Activated T-helper 1 cell treated with anti-CD3 and anti-CD28 coated beads, Interleukin-2, amount 50 U/mL, for 16 hours (primary cell): ENCODE data around the gene FMR1.

Experiments used
- DNase-seq, 2 donors: peaks; one replicate each; pipeline ENCODE4 v3.0.0-alpha.2; 2020; ENCODE audit warnings: low read depth in 1 of 2, low spot score in 1 of 2

Gene FMR1

DNA sequence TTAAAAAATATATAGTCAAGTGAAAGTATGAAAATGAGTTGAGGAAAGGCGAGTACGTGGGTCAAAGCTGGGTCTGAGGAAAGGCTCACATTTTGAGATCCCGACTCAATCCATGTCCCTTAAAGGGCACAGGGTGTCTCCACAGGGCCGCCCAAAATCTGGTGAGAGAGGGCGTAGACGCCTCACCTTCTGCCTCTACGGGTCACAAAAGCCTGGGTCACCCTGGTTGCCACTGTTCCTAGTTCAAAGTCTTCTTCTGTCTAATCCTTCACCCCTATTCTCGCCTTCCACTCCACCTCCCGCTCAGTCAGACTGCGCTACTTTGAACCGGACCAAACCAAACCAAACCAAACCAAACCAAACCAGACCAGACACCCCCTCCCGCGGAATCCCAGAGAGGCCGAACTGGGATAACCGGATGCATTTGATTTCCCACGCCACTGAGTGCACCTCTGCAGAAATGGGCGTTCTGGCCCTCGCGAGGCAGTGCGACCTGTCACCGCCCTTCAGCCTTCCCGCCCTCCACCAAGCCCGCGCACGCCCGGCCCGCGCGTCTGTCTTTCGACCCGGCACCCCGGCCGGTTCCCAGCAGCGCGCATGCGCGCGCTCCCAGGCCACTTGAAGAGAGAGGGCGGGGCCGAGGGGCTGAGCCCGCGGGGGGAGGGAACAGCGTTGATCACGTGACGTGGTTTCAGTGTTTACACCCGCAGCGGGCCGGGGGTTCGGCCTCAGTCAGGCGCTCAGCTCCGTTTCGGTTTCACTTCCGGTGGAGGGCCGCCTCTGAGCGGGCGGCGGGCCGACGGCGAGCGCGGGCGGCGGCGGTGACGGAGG lies at the start of gene FMR1:
Gene FMR1, plus strand, starts transcription at position 728 of the 831 bp plus-strand sequence. CDS start 261 bp downstream, outside the sequence.
- peak; percentile 82 to 89 for DNase-seq

DNA sequence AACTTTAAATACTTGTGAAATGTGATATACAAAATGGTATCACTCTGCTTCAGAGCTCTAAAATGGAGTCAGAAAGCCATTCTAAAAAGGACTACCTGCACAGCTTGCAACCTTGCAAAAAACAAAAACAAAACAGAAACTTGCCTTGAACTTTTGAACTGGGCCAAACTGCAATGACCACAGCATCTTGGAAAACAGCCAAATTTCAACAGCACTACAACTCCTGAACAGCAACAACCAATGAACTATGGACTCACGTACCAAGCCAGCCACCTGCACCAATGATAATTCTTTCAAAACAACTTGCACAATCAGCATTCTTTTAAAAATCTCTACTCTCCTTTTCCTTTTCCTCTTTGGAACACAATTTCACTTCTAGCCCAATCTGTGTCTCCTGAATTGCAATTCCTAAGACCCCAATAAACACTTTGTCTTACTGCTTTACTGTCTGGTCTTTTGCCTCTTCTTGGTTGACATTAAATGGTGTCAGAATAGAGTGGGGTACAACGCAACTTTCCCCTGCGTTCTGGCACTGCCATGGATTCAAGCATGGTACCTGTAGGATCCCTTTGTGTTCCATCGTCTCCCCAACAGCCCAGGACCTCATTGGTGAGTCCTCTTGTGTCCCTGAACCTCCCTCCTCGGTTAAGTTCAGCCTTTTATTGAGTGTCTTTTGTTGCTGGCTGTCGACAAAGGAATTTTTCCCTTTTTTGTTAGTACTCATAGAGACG lies 35.7 kb upstream of the FMR1 start:
- DNase-seq: no peak

DNA sequence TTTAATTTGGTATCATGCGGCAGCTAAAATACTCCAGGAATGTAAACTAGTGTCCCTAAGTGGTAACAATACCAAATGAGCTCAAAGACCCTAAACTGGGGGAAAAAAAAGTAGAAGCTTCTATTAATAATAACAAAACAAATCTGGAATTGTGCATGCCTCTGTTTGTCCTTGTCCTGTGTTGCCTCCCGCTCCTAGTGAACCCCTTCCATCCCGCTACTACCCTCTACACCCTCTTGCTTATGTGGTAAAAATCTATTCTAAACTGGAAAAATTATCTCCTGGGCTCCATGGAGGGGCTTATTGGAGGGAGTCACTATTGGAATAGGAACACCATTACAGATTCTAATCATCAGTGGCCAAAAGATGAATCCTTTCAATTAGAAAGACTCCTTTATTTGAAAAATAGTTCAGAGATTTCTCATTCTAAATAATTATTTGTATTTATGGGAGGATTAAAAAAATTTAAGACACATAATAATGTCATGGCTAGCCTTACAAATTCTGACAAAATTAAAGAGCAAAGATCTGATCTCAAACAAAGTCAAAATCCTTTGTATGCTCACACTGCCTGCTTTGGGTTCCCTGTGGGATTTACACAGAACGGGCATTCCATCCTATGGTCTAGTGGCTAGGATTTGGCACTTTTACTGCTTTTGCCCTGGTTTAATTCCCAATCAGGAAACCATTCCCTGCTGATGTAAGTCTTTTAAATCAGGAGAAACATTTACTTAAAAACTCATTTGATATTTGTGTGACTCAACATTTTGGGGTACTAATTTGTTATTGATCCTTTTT lies 34.7 kb upstream of the FMR1 start:
- DNase-seq: no peak

DNA sequence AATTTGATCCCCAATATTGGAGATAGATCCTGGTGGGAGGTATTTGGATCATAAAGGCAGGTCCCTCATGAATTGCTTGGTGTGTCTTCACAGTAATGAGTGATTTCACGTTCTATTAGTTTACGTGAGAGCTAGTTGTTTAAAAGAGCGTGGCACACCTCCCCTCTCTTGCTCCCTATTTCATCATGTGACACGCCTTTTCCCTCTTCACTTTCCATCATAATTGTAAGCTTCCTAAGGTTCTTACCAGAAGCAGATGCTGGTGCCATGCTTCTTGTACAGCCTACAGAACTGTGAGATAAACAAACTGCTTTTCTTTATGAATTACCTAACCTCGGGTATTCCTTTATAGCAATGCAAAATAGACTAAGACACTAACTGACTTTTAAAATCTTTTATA lies 34.0 kb upstream of the FMR1 start:
- no peak for DNase-seq

DNA sequence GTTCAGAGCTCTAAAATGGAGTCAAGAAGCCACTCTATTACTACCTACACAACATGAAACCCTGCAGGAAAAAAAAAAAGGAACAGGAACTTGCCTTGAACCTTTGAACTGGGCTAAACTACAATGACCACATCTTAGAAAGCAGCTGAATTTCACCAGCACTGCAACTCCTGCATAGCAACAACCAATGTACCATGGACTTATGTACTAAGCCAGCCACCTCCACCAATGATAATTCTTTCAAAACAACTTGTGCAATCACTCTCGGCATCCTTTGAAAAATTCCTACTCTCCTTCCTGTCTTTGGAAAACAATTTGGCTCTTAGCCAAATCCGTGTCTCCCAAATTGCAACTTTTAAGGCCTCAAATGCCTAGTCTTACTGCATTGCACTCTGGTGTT lies 26.8 kb upstream of the FMR1 start:
- no peak for DNase-seq

DNA sequence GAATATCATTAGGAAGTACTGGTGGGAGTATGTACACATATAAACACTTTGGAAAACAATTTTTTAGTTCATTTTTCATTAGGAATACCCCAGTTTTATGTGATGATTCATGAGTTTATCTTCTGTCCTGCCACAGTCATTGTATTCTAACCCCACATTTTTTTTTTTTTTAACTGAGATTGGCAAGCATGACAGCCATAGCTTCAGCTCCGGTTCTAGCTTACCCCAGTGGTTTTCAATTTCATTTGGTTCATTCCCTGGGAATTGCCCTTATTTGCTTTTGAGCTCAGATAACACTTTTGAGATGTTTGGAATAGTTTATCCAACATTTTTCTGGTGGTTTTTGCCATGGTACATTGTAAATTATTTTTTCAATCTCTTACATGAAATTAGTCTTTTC lies 21.0 kb upstream of the FMR1 start:
- DNase-seq: no peak

DNA sequence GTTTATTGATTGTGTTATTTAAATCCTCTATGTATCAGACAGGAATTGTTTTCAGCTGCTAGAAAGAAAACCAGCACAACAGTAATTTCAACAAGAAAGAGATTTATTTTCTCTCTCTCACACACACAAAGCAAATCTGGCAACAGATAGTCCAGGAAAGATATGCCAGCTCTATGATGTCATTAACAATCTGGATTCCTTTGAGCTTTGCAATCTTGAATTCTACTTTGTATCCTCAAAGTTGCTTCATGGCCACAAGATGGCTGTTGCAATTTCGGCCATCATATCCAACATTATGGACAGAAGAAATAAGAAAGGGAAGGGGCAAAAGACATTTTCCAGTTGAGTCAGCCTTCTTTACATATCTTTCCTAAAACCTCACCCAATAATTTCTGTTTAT lies 19.8 kb upstream of the FMR1 start:
- DNase-seq: no peak

DNA sequence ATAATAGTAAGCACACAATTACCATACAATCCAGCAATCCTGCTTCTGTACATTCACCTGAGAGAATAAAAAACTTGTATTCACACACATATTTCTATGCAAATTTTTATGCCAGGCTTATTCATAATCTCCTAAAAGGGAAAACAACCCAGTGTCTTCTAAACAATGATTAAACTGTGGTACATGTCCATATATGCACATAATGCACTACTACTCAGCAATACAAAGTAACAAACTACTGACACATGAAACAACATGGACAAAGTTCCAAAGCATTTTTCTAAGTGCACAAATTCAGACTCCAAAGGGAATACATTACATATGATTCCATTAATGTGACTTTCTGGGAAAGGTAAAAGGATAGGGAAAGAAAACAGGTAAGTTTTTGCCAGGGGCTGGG lies 18.0 kb upstream of the FMR1 start:
- no peak for DNase-seq

DNA sequence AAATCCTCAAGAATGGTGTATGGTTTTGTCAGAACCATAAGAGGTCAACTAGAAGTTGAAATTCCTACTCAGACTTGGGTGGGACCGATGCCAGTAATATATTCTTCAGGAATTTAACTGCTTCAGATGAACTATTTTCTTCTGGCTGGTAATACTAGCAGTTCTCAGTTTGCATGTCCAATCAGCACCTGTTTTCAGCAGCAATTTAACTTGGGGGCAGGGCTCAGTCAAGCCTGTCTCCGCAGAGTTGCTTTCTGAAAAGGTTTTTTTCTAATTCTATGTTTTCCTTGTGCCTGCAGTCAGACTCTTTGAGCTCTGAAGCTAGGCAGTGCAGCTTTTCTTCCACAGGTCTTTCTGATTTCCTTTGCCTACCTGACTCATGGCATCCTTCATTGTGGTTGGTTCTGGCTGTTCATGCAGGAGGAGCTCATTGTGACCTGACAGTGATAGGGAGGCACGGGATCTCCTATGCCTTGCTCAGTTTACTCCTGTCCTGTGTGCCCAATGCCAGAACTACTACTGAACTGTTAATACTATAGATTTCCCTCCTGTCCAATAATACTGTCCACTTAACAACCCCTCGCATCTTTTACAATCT lies 17.3 kb upstream of the FMR1 start:
- DNase-seq: no peak

DNA sequence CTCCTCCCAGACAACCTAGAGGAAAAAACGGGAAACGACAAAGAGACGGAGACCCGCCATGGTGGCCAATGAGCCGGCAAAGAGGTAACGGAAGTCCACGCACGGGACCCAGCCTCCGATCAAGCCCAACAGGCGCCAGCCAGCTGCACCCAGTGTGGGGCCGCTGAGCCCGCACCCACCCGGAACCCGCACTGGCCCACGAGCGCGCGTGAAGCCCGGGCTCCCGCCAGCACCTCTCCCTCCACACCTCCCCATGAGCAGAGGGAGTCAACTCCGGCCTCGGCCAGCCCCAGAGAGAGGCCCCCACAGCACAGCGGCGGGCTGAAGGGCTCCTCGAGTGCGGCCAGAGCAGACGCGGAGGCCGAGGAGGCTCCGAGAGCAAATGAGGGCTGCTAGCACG lies 14.6 kb upstream of the FMR1 start:
- DNase-seq: no peak

DNA sequence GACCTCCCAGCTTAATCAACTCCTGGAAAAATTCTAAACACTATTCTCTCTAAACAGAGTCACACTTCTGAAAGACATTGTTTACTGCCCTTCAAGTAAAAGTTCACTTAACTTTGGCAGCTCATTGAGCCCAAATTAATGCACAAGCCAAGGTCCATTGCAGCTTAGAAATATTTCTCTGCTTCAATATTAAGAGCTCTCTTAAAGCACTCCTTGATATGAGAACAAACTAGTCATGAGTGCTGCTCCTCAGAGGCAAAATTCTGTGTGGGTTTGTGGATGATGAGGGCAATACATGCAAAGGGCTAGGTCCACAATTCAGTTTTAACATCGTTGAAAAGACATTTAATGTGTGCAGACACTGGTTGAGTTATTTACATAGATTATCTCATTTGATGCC lies 12.8 kb upstream of the FMR1 start:
- no peak for DNase-seq

DNA sequence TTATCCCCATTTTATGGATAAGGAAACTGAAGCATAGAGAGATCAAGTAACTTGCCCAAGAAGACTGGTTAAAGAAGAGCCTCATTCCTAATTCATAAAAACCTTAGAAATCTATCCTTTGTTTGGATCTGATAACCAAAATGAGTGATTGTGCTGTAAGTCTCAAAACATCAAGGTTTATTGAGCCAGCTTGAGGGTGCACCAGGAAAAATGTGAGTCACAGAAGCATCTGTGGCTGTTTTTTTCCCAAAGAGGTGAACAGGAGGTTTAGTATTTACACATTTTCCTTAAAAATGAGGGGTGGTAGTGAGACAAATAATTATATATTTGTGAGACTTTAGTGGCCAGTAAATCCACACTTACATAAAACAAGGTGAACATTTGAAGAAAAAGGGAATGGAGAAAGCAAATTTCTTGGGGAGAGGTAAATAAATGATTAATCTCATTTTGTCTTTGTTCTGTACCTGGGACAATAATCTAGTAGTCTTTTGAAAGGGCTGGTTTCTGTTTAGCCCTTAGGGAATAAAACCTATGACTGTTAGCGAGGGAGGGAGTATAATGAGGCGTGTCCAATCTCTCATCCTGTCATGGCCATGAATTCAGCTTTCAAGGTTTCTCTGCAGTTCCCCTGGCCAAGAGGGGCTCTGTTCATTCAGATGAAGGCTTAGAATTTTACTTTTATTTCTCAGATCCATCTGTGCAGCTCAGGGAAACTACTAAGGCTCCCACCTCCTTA lies 12.2 kb upstream of the FMR1 start:
- DNase-seq: no peak

DNA sequence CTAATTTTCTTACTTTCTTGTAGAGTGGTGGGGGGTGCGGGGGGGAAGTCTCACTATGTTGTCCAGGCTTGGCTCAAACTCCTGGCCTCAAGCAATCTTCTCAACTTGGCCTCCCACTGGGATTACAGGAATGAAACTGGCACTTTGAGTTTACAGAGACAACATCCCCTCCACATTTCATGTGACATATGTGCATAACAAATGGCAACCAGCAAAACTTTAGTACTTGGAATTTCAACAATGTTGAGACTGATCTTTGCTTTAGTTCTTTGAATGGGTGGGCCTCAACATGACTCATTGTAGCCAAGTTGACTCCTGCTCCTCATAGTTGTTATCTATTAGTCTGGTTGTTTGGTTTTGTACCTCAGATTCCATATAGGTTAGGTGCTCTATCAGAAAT lies 11.4 kb upstream of the FMR1 start:
- DNase-seq: no peak

DNA sequence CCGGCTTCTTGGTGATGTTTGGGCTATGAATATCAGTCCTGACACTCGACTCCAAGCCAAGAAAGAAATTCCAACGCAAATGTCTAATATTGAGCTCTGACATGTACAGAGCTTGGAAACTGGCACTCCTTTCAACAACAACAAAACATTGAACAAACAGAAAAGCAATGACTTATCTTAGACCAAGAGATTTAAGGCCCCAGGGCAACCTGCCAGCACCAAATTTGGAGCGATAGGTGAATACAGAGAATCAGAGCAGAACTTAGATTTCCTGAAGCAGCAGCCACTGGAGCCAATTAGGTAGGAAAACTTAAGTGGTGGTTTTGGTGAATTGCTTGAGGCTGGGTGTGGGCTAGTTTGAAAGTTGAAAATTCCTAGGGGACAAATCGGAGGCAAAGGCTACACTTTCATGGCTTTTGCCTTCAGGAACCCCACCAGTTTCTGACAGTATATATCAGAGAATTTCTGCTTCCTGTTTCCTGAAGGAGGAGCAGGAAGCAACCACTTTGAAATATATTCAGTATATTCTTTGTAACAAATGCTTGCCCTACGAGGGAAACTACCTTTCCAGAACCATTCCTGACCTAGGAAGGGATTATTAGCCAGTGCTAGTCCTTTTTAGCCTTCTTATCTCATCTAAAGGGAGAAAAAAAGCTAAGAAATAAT lies 10.1 kb upstream of the FMR1 start:
- DNase-seq: no peak

DNA sequence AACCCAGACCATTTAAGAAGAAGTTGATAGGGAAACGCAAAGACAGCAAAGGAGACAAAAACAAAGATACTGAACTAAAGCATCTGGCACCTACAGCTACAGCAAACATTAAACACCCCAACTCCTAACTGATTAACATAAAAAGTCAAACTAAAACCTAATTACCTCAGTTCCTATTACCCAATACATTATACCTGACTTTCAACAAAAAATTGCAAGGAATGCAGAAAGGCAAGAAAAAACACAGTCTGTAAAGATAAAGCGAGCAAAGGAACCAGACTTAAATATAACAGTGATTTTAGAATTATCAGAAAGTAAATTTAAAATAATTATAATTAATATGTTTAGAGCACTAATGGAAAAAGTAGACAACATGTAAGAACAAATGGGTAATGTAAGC lies 9.4 kb upstream of the FMR1 start:
- no peak for DNase-seq

DNA sequence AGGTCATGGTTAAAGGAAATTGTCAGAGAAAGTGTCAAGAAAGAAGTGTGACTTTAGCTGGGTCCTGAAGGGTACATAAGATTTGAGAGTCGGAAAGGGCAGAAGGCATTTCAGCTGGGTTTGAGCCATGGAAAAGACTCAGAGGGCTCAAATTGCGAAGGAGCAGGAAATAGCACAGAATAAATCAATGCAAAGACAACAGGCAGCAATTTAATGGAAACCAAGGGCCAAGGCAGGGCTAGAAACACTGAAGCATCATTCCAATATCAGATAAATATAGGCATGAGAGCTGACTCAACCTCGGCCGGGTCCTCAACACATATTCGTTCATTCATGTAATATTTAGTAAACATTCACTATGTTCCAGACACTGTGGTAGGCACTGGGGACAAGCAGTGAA lies 3.6 kb upstream of the FMR1 start:
- DNase-seq: no peak

DNA sequence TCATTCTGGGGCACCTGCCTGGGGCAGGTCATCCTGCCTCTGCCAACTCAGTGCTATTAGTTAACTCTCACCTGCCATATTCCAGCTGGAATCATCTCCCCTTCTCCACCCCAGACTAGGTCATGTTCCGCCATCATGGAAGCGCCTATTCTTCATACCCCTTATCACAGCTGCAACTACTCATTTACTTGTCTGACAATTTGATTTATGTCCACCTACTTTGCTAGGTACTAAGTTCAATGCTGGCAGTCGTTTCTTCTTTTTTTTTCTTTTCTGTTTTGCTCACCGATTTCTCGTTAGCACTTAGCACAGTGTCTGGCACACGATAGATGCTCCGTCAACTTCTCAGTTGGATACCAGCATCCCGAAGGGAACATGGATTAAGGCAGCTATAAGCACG lies 1.1 kb upstream of the FMR1 start:
- DNase-seq: no peak

DNA sequence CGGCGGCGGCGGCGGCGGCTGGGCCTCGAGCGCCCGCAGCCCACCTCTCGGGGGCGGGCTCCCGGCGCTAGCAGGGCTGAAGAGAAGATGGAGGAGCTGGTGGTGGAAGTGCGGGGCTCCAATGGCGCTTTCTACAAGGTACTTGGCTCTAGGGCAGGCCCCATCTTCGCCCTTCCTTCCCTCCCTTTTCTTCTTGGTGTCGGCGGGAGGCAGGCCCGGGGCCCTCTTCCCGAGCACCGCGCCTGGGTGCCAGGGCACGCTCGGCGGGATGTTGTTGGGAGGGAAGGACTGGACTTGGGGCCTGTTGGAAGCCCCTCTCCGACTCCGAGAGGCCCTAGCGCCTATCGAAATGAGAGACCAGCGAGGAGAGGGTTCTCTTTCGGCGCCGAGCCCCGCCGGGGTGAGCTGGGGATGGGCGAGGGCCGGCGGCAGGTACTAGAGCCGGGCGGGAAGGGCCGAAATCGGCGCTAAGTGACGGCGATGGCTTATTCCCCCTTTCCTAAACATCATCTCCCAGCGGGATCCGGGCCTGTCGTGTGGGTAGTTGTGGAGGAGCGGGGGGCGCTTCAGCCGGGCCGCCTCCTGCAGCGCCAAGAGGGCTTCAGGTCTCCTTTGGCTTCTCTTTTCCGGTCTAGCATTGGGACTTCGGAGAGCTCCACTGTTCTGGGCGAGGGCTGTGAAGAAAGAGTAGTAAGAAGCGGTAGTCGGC lies 528 bp downstream of the FMR1 start:
- DNase-seq: peak in 1 of 2 donors; percentile 8

DNA sequence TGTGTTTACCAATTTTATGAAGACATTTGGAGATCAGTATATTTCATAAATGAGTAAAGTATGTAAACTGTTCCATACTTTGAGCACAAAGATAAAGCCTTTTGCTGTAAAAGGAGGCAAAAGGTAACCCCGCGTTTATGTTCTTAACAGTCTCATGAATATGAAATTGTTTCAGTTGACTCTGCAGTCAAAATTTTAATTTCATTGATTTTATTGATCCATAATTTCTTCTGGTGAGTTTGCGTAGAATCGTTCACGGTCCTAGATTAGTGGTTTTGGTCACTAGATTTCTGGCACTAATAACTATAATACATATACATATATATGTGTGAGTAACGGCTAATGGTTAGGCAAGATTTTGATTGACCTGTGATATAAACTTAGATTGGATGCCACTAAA lies 1.9 kb downstream of the FMR1 start:
- DNase-seq: no peak

DNA sequence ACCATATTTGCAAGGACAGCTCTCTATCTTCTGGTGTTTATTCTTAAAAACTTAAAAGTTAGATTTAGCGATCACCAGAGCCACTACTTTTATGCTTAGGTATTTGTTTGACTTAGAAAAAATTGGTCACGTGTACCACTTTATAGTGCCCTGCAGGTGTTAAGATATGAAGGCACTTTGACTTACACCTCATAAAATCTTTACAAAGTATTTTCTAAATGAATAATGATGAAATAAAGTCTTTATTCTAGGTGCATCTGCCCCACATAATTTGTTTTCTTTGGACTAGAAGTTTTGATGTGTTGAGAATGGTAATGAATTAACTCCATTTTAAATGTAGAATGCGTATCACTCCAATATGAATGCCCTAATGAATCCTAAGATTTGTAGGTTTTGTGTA lies 2.9 kb downstream of the FMR1 start:
- DNase-seq: no peak
